HG03095 (cell line): Measurements from ENCODE around the gene MAPK12.

Source experiments
- ATAC-seq: cut with Tn5 transposase; IDR thresholded peaks from one replicate; pipeline ENCODE4 v1.9.1; 2021; ENCODE audit warnings: moderate library complexity; ENCODE audit not compliant: unreplicated experiment

Gene MAPK12

GRCh38 chr22:50236731-50237409 is 24.6 kb downstream of the MAPK12 start:
- ATAC-seq, result no peak

GRCh38 chr22:50233223-50233622 is 28.3 kb downstream of the MAPK12 start:
- ATAC-seq, result no peak

GRCh38 chr22:50232481-50233151 is 28.9 kb downstream of the MAPK12 start:
- ATAC-seq, result no peak

- ATAC-seq, result no peak
These were observed 32.1 kb downstream of the MAPK12 start for GRCh38 chr22:50229370-50229769.

GRCh38 chr22:50228366-50228765 is 33.1 kb downstream of the MAPK12 start:
- no peak for ATAC-seq

GRCh38 chr22:50227579-50228215 is 33.8 kb downstream of the MAPK12 start:
- no peak for ATAC-seq

- no peak for ATAC-seq
These were observed 34.7 kb downstream of the MAPK12 start for GRCh38 chr22:50226875-50227165.

- no peak for ATAC-seq
These were observed 35.2 kb downstream of the MAPK12 start for GRCh38 chr22:50226063-50226874.

- no peak for ATAC-seq
These were observed 36.1 kb downstream of the MAPK12 start for GRCh38 chr22:50225200-50225969.

- no peak for ATAC-seq
These were observed 37.4 kb downstream of the MAPK12 start for GRCh38 chr22:50224071-50224470.

- ATAC-seq, result no peak
These were observed 39.0 kb downstream of the MAPK12 start for GRCh38 chr22:50222508-50222907.

GRCh38 chr22:50221410-50222300 is 39.8 kb downstream of the MAPK12 start:
- ATAC-seq, result no peak

- no peak for ATAC-seq
These were observed 40.7 kb downstream of the MAPK12 start for GRCh38 chr22:50220603-50221409.

- ATAC-seq, result no peak
These were observed 41.5 kb downstream of the MAPK12 start for GRCh38 chr22:50219800-50220602.

GRCh38 chr22:50218996-50219727 is 42.3 kb downstream of the MAPK12 start:
- ATAC-seq, result no peak

GRCh38 chr22:50218153-50218995 is 43.1 kb downstream of the MAPK12 start:
- ATAC-seq, result no peak
